Endothelial cell of hepatic sinusoid (primary cell): Measurements from ENCODE around the gene ONECUT3.

Source experiments
- in situ Hi-C: cut with HindIII; loops from 2 replicates; pipeline ENCODE4 v1.10.0; 2017; ENCODE audit warnings: low sequenced_read_pairs

ONECUT3 gene

DNA sequence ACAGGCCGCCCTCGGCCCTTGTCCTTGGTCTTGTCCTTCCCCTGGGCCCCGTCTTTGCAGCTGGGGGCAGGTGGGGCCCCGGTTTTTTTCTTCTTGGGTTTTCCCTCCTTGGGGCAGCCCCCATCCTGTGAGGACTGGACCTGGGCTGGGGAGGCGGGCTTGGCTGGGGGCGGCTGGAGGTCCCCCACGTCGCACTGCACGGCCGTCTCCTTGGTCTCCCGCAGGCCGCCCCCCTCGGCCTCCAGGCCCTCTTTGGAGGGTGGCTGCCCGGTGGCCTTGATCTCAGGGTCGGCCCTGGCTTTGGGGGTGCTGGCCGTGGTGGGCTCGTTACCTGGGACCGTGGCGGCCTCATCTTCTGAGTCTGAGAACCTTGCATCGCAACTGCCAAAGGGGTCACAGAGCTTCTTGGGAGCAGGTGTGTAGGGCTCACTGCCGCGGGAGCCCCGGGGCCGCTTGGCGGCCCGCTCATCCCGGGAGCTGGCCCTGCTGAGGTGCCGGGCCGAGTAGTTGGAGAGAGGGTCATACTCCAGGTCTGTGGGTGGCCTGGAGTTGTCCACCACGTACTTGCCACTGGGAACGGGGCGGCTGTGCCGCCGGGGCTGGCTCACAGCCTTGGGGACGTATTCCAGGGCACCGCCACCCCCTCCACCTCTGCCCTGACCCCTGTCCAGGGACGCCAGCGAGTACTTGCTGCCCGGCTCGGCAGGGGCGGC, 74.4 kb downstream of the ONECUT3 start:
- in situ Hi-C loops: no loop called here

DNA sequence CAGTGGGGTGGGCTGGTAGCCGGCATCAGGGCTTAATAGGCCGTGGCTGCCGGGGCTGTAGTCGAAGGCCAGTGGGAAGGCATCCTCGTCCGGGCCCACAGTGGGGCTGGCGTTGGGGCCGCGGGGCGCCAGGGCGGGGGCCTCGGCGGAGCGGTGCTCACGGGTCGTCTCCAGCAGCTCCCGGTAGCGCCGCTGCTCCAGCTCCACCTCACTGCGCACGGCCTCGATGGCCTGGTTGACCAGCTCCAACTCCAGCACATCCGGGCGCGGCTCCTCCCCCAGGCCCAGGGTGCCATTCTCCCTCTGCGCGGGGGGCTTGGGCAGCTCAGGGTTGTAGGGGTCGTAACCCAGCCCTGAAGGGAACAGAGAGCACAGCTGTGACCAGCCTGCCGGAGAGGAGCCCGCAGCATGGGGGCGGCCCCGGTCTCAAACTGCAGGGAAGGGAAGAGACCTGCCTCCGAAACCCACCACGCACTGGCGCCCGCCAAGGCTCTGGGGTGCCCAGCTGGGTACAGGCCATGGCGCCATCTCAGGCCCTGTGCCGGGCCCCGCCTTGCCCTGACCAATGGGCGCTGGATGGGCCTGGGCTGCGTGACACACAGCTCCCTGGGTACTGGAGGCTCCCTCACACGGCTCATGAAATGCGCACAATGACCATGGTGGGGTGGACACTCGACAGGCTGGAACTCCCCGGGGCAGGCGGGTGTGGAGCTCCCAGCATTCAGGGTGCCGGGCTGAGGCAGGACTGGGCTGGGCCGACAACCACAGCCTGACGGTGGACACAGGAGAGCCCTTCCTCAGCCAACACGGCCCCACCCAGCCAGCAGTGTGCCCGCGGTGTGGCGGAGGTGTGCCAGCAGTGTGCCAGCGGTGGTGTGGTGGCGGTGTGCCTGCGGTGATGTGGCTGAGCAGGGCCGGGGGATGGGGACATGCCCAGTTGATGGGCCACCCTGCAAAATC, 75.3 kb downstream of the ONECUT3 start:
- in situ Hi-C loops: no loop called here

DNA sequence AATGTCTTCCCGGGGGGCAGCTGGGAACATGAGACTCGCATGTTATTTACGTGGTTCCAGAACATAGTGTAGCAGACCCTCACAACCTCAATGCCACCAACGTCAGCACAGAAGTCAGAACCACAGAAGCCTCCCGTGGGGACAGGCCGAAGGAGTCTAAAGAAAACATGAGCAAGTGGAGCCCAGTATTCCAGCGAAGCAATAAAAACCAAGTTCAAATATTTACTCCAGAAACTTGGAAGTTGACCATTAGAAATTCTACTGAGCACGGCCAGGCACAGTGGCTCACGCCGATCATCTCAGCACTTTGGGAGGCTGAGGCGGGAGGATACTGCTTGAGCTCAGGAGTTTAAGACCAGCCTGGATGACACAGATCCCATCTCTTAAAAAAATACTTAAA, 76.7 kb downstream of the ONECUT3 start:
- in situ Hi-C loops: no loop called here

DNA sequence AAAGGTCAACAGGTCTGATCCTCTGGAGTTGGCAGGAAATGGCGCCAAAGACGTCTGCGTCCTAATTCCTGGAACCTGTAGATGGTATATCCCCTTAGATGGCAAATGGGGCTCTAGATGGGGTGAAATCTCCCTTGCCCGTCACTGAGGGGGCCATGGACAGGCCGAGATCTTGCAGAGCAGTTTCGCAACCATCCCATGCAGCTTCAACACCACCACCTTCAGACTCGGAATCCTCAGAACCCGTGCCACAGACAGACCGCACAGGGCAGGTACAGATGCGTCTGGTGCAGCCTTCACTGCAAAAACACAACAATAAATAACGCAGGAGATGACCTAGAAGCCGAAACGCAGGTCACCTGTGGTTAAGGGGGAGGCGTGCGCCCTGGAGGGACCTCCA, 77.3 kb downstream of the ONECUT3 start:
- in situ Hi-C loops: no loop called here
